Fibroblast of lung (primary cell): ENCODE results near the gene MINK1.

Experiments used
- EZH2 ChIP-seq: IDR thresholded peaks from 2 replicates; pipeline ENCODE4 v1.5.1; 2012; ENCODE audit warnings: low read length, control low read depth, mild to moderate bottlenecking; ENCODE audit errors: missing control alignments
- TF ChIP-seq, protein P1 (sequence below), 2 donors: IDR thresholded peaks in 1 of 2; conservative IDR thresholded peaks in 1 of 2; 1 replicate in 1 of 2; 2 replicates in 1 of 2; pipeline ENCODE4 v1.5.1; 2011 to 2012; ENCODE audit warnings: low read length in 2 of 2, control low read depth in 1 of 2, inconsistent platforms in 1 of 2, low read depth in 1 of 2, mild to moderate bottlenecking in 1 of 2

DNA sequence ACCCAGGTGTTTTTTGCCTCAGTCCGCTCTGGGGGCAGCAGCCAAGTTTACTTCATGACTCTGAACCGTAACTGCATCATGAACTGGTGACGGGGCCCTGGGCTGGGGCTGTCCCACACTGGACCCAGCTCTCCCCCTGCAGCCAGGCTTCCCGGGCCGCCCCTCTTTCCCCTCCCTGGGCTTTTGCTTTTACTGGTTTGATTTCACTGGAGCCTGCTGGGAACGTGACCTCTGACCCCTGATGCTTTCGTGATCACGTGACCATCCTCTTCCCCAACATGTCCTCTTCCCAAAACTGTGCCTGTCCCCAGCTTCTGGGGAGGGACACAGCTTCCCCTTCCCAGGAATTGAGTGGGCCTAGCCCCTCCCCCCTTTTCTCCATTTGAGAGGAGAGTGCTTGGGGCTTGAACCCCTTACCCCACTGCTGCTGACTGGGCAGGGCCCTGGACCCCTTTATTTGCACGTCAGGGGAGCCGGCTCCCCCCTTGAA lies 64.1 kb downstream of the MINK1 start:
- TF ChIP-seq, protein P1, sequence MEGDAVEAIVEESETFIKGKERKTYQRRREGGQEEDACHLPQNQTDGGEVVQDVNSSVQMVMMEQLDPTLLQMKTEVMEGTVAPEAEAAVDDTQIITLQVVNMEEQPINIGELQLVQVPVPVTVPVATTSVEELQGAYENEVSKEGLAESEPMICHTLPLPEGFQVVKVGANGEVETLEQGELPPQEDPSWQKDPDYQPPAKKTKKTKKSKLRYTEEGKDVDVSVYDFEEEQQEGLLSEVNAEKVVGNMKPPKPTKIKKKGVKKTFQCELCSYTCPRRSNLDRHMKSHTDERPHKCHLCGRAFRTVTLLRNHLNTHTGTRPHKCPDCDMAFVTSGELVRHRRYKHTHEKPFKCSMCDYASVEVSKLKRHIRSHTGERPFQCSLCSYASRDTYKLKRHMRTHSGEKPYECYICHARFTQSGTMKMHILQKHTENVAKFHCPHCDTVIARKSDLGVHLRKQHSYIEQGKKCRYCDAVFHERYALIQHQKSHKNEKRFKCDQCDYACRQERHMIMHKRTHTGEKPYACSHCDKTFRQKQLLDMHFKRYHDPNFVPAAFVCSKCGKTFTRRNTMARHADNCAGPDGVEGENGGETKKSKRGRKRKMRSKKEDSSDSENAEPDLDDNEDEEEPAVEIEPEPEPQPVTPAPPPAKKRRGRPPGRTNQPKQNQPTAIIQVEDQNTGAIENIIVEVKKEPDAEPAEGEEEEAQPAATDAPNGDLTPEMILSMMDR (conservative IDR thresholded peaks at IDR 0.05 in 1 of 2, IDR thresholded peaks at IDR 0.05 in 1 of 2; ENCODE audit: low read depth in 1 of 2, low read length in 2 of 2) = no peak
- no peak for TF ChIP-seq EZH2
